ENCODE results near the gene FEZ2.

The FEZ2 gene

DNA sequence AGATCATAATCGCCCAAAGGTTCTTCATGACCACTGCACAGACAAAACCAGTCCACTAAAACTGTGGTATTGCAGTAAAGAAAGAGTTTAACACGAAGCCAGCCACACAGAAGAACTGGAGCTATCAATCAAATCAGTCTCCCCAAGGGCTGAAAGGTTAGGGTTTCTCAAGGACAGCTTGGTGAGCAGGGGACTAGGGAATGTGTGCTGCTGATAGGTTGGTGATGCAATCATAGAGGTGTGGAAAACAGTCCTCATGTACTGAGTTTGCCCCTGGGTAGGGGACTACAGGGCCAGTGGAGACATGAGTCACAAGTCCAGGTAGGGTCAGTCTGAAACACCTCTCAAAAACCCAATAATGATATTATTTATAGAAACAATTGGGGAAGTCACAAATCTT is 27.3 kb upstream of the FEZ2 start:
- DNase-seq = no peak
- Histone ChIP-seq H3K27me3 (no peaks in the 10 kb centered on the region), H3K36me3 (no peaks in the 10 kb centered on the region), H3K4me3 (no peak overlapping the region), H3K9me3 (peaks cover 0 to 7% (median 5%) of the 10 kb centered on the region in 3 donors), H3K4me1 (no peaks in the 10 kb centered on the region), H3K27ac (no peak overlapping the region)
- TF ChIP-seq, protein P1, sequence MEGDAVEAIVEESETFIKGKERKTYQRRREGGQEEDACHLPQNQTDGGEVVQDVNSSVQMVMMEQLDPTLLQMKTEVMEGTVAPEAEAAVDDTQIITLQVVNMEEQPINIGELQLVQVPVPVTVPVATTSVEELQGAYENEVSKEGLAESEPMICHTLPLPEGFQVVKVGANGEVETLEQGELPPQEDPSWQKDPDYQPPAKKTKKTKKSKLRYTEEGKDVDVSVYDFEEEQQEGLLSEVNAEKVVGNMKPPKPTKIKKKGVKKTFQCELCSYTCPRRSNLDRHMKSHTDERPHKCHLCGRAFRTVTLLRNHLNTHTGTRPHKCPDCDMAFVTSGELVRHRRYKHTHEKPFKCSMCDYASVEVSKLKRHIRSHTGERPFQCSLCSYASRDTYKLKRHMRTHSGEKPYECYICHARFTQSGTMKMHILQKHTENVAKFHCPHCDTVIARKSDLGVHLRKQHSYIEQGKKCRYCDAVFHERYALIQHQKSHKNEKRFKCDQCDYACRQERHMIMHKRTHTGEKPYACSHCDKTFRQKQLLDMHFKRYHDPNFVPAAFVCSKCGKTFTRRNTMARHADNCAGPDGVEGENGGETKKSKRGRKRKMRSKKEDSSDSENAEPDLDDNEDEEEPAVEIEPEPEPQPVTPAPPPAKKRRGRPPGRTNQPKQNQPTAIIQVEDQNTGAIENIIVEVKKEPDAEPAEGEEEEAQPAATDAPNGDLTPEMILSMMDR (IDR thresholded peaks at IDR 0.05) = no peak
- intact Hi-C loops (cut with DNase I; ENCODE audit: low total_unique reads) = no loop called here

DNA sequence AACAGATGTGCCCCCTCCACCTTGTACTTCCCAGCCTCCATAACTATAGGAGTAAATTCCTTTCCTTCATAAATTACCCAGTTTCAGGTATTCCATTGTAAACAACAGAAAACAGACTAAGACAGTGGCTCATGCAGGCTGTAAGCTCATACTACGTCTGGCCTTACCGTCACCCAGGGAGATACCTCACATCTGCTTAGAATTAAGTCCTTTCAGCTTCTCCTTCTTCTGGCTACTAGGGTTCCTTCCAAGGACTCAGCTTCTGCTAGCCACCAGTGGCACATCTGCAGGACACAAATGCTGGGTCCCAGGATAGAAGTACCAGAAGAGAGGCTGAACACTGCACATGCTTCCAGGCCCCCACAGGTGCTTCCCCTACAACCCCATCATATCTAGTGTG is 22.4 kb upstream of the FEZ2 start:
- TF ChIP-seq, protein P1 (IDR thresholded peaks at IDR 0.05) = no peak
- DNase-seq = no peak
- intact Hi-C loops (cut with DNase I; ENCODE audit: low total_unique reads) = no loop called here

DNA sequence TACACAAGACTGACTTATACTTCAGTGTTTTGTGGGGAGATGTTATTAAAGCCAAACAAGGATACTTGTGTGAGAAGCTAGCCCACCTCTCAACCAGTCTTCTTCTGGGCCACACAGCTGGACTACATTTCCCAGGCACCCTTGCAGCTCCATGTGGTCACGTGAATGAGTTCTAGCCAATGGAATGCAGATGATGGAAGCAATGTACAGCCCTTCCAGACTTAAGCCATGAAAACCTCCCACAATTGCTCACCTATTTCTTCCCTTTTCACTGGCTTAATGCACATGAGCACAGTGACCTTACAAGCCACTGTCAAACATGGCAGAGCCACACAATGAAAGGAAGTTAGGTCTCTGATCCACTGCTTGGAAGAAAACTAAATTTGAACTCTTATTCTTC is 20.4 kb upstream of the FEZ2 start:
- intact Hi-C loops (cut with DNase I; ENCODE audit: low total_unique reads) = no loop called here
- DNase-seq = no peak
- Histone ChIP-seq H3K27ac (no peak overlapping the region), H3K9me3 (no peaks in the 10 kb centered on the region), H3K4me3 (no peak overlapping the region), H3K27me3 (no peaks in the 10 kb centered on the region), H3K4me1 (peaks cover 0 to 10% (median 2%) of the 10 kb centered on the region in 4 donors), H3K36me3 (no peaks in the 10 kb centered on the region)
- TF ChIP-seq, protein P1 (IDR thresholded peaks at IDR 0.05) = no peak

More for the DNA sequence above, 22.4 kb upstream of the FEZ2 start:
- Histone ChIP-seq H3K4me1 (peaks cover 0 to 1% (median 0%) of the 10 kb centered on the region in 4 donors), H3K27ac (no peak overlapping the region), H3K4me3 (no peak overlapping the region), H3K36me3 (no peaks in the 10 kb centered on the region), H3K27me3 (no peaks in the 10 kb centered on the region), H3K9me3 (peaks cover 0 to 5% (median 4%) of the 10 kb centered on the region in 3 donors)

DNA sequence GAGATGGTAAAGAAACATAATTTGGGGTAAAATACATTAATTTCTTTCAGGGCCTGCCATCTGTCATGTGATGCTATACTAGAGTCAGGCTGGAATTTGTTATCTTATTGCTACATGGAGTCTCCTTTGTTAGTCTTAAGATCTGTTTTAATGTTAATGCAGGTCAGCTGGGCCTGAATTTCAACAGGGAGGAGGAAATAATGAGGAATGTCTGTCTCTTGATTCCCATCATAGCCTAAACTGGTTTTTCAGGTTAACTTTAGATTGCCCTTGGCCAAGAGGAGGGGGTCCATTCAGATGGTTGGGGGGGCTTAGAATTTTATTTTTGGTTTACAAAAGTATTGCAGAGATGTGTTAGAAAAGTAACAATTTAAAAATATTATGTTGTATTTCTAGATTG is 19.0 kb upstream of the FEZ2 start:
- no peak overlapping the region for H3K27ac ChIP-seq
- no peaks in the 10 kb centered on the region for H3K9me3 ChIP-seq
- DNase-seq = no peak
- intact Hi-C loops (cut with DNase I; ENCODE audit: low total_unique reads) = no loop called here
- H3K36me3 ChIP-seq = no peaks in the 10 kb centered on the region
- no peak overlapping the region for H3K4me3 ChIP-seq
- H3K27me3 ChIP-seq = no peaks in the 10 kb centered on the region
- TF ChIP-seq, protein P1 (IDR thresholded peaks at IDR 0.05) = no peak
- peaks cover 0 to 10% (median 2%) of the 10 kb centered on the region in 4 donors for H3K4me1 ChIP-seq

DNA sequence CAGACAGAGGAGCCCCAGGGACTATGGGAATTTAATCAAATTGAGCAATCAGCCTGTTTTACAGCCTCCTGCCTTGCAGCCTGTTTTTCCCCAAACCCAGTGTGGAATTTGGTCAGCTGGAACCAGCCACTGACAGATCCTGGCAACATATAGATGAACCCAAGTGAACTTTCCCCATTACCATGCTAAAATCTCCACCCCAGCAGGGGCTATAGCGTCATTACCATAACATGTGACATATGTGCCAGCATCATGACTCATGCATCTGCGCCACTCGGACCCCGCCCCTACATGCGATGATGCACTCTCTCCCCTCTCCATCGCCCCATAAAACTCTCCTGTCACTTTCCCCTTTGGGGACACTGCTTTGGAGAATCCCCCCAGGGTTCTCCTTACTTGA is 17.3 kb upstream of the FEZ2 start:
- DNase-seq = no peak
- TF ChIP-seq, protein P1 (IDR thresholded peaks at IDR 0.05) = no peak
- H3K36me3 ChIP-seq = no peaks in the 10 kb centered on the region
- no peaks in the 10 kb centered on the region for H3K9me3 ChIP-seq
- peaks cover 0 to 10% (median 2%) of the 10 kb centered on the region in 4 donors for H3K4me1 ChIP-seq
- no peaks in the 10 kb centered on the region for H3K27me3 ChIP-seq
- H3K27ac ChIP-seq = no peak overlapping the region
- intact Hi-C loops (cut with DNase I; ENCODE audit: low total_unique reads) = no loop called here
- H3K4me3 ChIP-seq = no peak overlapping the region

DNA sequence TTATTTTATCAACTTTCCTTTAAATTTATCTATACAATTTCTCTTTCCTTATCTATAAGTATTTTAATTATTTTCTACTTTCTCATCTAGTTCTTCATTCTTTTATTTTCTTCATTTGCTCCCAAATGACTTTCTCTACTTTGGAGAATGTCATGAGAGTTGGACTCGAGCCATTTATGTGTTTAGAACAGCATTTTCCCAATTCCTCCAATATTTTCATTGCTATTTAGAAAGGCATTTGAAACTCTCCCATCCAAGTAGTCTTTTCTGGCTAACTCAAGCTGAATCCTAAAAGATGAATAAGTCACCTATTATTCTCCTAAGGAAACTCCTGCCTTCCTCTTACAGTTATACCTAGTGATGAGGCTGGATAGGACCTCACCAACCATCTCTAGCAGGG is 15.8 kb upstream of the FEZ2 start:
- H3K27me3 ChIP-seq = no peaks in the 10 kb centered on the region
- TF ChIP-seq, protein P1 (IDR thresholded peaks at IDR 0.05) = no peak
- no peaks in the 10 kb centered on the region for H3K36me3 ChIP-seq
- peaks cover 0 to 10% (median 2%) of the 10 kb centered on the region in 4 donors for H3K4me1 ChIP-seq
- H3K4me3 ChIP-seq = no peak overlapping the region
- intact Hi-C loops (cut with DNase I; ENCODE audit: low total_unique reads) = no loop called here
- no peaks in the 10 kb centered on the region for H3K9me3 ChIP-seq
- H3K27ac ChIP-seq = no peak overlapping the region
- DNase-seq = no peak
